Measurements from ENCODE around the gene IL17RE.

GRCh38 chr3:9887480-9887879 lies 15.2 kb upstream of the IL17RE start:
- no peak for TF ChIP-seq CTCF (IDR thresholded peaks at IDR 0.05; ENCODE audit: low read depth, low read length)
- TF ChIP-seq EZH2phosphoT487 (IDR thresholded peaks at IDR 0.05; ENCODE audit: low read depth), result no peak

All from OCI-LY3 (cell line).